Ovary (tissue), 9 donors: Measurements from ENCODE around the gene KLRK1. TPM values are rescaled to one million over a fixed set of nuclear protein-coding genes. Genes with fewer than 3 reads are reported as not detected.
"Not testable (repeated sequence)": the region's sequence is repeated elsewhere in the genome, so short reads cannot be mapped to it uniquely, and the experiment has no call there.

Experiments
- DNase-seq, 5 donors: peaks; one replicate each; pipeline ENCODE4 v3.0.0-alpha.2; 2019 to 2020
- H3K27ac ChIP-seq, 2 donors: fragments of 200-600 bp; one replicate each; pipeline versions ENCODE4 v1.5.1 to v1.8.0; 2019 to 2022
- H3K27me3 ChIP-seq: fragments of 200-600 bp; one replicate; pipeline ENCODE4 v1.8.0; 2022
- H3K36me3 ChIP-seq: fragments of 200-600 bp; sonication (generic); one replicate; pipeline ENCODE4 v1.5.1; 2019
- H3K4me1 ChIP-seq: one replicate; pipeline ENCODE4 v1.8.1; 2013; ENCODE audit warnings: mild to moderate bottlenecking, moderate library complexity; ENCODE audit not compliant: insufficient read depth
- H3K4me3 ChIP-seq: fragments of 200-600 bp; sonication (generic); one replicate; pipeline ENCODE4 v1.5.1; 2017
- H3K9me3 ChIP-seq, 2 donors: fragments of 200-600 bp in 1 of 2; sonication (generic) in 1 of 2; one replicate each; pipeline versions ENCODE4 v1.5.1 to v1.8.1; 2013 to 2019; ENCODE audit warnings: mild to moderate bottlenecking in 1 of 2, moderate library complexity in 1 of 2
- CTCF ChIP-seq, 3 donors: fragments of 450-650 bp in 2 of 3; fragments of 200-600 bp in 1 of 3; IDR thresholded peaks; one replicate each; pipeline versions ENCODE4 v1.5.1 to v1.8.0; 2016 to 2022; ENCODE audit warnings: antibody characterized with exemption in 3 of 3, mild to moderate bottlenecking in 1 of 3
- EP300 ChIP-seq: sonication (generic); formaldehyde crosslinking; IDR thresholded peaks from one replicate; pipeline ENCODE4 v1.6.1; 2017; ENCODE audit warnings: antibody characterized with exemption
- POLR2A ChIP-seq: fragments of 450-650 bp; IDR thresholded peaks from one replicate; pipeline ENCODE4 v1.6.1; 2017; ENCODE audit warnings: antibody characterized with exemption, mild to moderate bottlenecking, moderate library complexity
- WGBS, 3 donors: extraction: QIAGEN DNeasy Blood & Tissue Kit in 1 of 3; methylation state at CpG; one replicate each; pipeline versions ENCODE4 v1.1.5 to v1.1.7; 2013 to 2017; 5-methylcytosine and 5-hydroxymethylcytosine counted together
- intact Hi-C, 4 donors: fragments of 100-400 bp; cut with DNase I; formaldehyde crosslinking; loops; one replicate each; pipeline versions ENCODE4 v1.11.0 to v1.15.1; 2022 to 2023
- polyA plus RNA-seq, 2 donors: library from polyadenylated mRNA; stranded (reverse); fragments of 200-250 nt in 1 of 2; fragments of 350-450 nt in 1 of 2; fragmentation: Illumina TruSeq in 1 of 2; extraction: RNeasy Lipid Tissue Mini Kit (QIAGEN cat#74804) in 1 of 2; gene quantifications; one replicate each; pipeline ENCODE4 v1.2.3, GENCODE V29; 2013 to 2014
- total RNA-seq, 7 donors: library from RNA; depleted of rRNA in 2 of 7; stranded (reverse); fragments of >200 nt in 2 of 7; fragmentation: NEBNext Ultra II Directional in 3 of 7; extraction: Animal tissue kit (Norgen Biotek cat#: 25700) in 3 of 7; gene quantifications; one replicate each; pipeline versions ENCODE4 v1.1.0 to v1.2.4, GENCODE V29; 2016 to 2023
- donor health status: DM: no; HTN: no; CAD: no; lungs with moderate emphysema.
- donor health status: DM: no; HTN: no; CAD: no.
- donor health status: Bipolar disorder and iron deficiency.
- donor health status: DM: yes; HTN: yes; CAD: no.
- donor health status: DM: no; HTN: no; CAD: no.
- donor health status: DM: yes; HTN: yes; CAD: no.

The KLRK1 gene
- total and polyA plus RNA-seq, 9 donors: 0.12 to 6.3 (median 0.54) TPM

- peak in 3 of 5 donors; percentile 51 to 64 (median 53) for DNase-seq
- H3K9me3 ChIP-seq: no peaks in the 10 kb centered on the region
- TF ChIP-seq CTCF (IDR thresholded peaks at IDR 0.05): no peak
- TF ChIP-seq EP300: no peak
- no peak for TF ChIP-seq POLR2A
- H3K36me3 ChIP-seq: no peaks in the 10 kb centered on the region
- H3K4me1 ChIP-seq: peaks cover 9% of the 10 kb centered on the region
- intact Hi-C loops: loop anchor here in 2 of 4 donors (10.0 kb wide), 3 partner anchors 154 to 504 kb away; partner anchors contain the start of genes GABARAPL1 (in 2 of the 2), CLEC2B (in 1 of the 2) and YBX3 (in 1 of the 2)
- H3K27me3 ChIP-seq: no peaks in the 10 kb centered on the region
- WGBS, 3 donors: 8 to 20% (median 13%) methylated on average over 10 of the region's 10 CpGs
- peak overlapping the region; percentile 70 to 96 for H3K27ac ChIP-seq
- no peak overlapping the region for H3K4me3 ChIP-seq
Measured at GRCh38 chr12:10368206-10369171, 21.4 kb downstream of the KLRK1 start.

- H3K27ac ChIP-seq: peak overlapping the region in 1 of 2 donors; percentile 96
- H3K36me3 ChIP-seq, DNase-seq, H3K4me3 ChIP-seq, H3K9me3 ChIP-seq, H3K4me1 ChIP-seq, H3K27me3 ChIP-seq: not testable (repeated sequence)
- intact Hi-C loops: loop anchor here in 3 of 4 donors (2.0 to 10.0 kb wide), 4 partner anchors 153 to 503 kb away; partner anchors contain the start of genes GABARAPL1 (in 2 of the 3), CLEC2B (in 1 of the 3) and YBX3 (in 1 of the 3)
- WGBS, 3 donors: 39 to 52% (median 51%) methylated on average over 4 of the region's 4 CpGs
Measured at GRCh38 chr12:10367714-10368113, 22.1 kb downstream of the KLRK1 start.

GRCh38 chr12:10366875-10367274, 23.0 kb downstream of the KLRK1 start:
- peak in 1 of 3 donors; percentile 29 for TF ChIP-seq CTCF (IDR thresholded peaks at IDR 0.05)
- no peak for TF ChIP-seq EP300
- no peak overlapping the region for H3K4me3 ChIP-seq
- no peaks in the 10 kb centered on the region for H3K9me3 ChIP-seq
- H3K27me3 ChIP-seq: no peaks in the 10 kb centered on the region
- DNase-seq: no peak
- H3K27ac ChIP-seq: peak overlapping the region; percentile 91 to 96
- intact Hi-C loops: loop anchor here in 3 of 4 donors (2.0 to 10.0 kb wide), 4 partner anchors 152 to 502 kb away; partner anchors contain the start of genes GABARAPL1 (in 2 of the 3), CLEC2B (in 1 of the 3) and YBX3 (in 1 of the 3)
- no peaks in the 10 kb centered on the region for H3K36me3 ChIP-seq
- H3K4me1 ChIP-seq: peaks cover 11% of the 10 kb centered on the region

GRCh38 chr12:10365696-10366405, 24.0 kb downstream of the KLRK1 start:
- no peaks in the 10 kb centered on the region for H3K27me3 ChIP-seq
- WGBS, 3 donors: 14 to 21% (median 20%) methylated on average over 6 of the region's 6 CpGs
- no peak for DNase-seq
- H3K4me1 ChIP-seq: peaks cover 11% of the 10 kb centered on the region
- H3K27ac ChIP-seq: peak overlapping the region; percentile 91 to 96
- TF ChIP-seq EP300: no peak
- no peak for TF ChIP-seq POLR2A
- no peak for TF ChIP-seq CTCF (IDR thresholded peaks at IDR 0.05)
- peak overlapping the region; percentile 59 for H3K4me3 ChIP-seq
- H3K9me3 ChIP-seq: no peaks in the 10 kb centered on the region
- intact Hi-C loops: loop anchor here in 3 of 4 donors (2.0 to 10.0 kb wide), 4 partner anchors 151 to 501 kb away; partner anchors contain the start of genes GABARAPL1 (in 2 of the 3), CLEC2B (in 1 of the 3) and YBX3 (in 1 of the 3)
- no peaks in the 10 kb centered on the region for H3K36me3 ChIP-seq
